HCEC 1CT (cell line): Measurements from ENCODE around the gene SRSF2.
A peak's percentile ranks its signal among the peaks of the same experiment; 100 is the strongest.
"Not testable (repeated sequence)": the region's sequence is repeated elsewhere in the genome, so short reads cannot be mapped to it uniquely, and the experiment has no call there.

Source experiments
- DNase-seq: peaks from one replicate; pipeline ENCODE4 v3.0.0-alpha.2; 2017

SRSF2 gene

GRCh38 chr17:76700270-76700616, 36.9 kb downstream of the SRSF2 start:
- DNase-seq, result no peak

- not testable (repeated sequence) for DNase-seq
Observed at GRCh38 chr17:76698466-76698977, 38.6 kb downstream of the SRSF2 start.

GRCh38 chr17:76697702-76698465, 39.2 kb downstream of the SRSF2 start:
- no peak for DNase-seq

GRCh38 chr17:76696763-76697701, 40.1 kb downstream of the SRSF2 start:
- DNase-seq, result no peak

GRCh38 chr17:76695059-76695831, 41.9 kb downstream of the SRSF2 start:
- DNase-seq, result no peak

- no peak for DNase-seq
Observed at GRCh38 chr17:76691379-76692191, 45.5 kb downstream of the SRSF2 start.

GRCh38 chr17:76690596-76691280, 46.4 kb downstream of the SRSF2 start:
- DNase-seq, result no peak

GRCh38 chr17:76689859-76690258, 47.3 kb downstream of the SRSF2 start:
- DNase-seq, result no peak

- peak; percentile 41 for DNase-seq
Observed at GRCh38 chr17:76688165-76688622, 48.9 kb downstream of the SRSF2 start.

- no peak for DNase-seq
Observed at GRCh38 chr17:76687298-76688164, 49.6 kb downstream of the SRSF2 start.

- no peak for DNase-seq
Observed at GRCh38 chr17:76686538-76687297, 50.4 kb downstream of the SRSF2 start.

- no peak for DNase-seq
Observed at GRCh38 chr17:76685846-76686245, 51.3 kb downstream of the SRSF2 start.

GRCh38 chr17:76685366-76685765, 51.8 kb downstream of the SRSF2 start:
- DNase-seq, result no peak

- no peak for DNase-seq
Observed at GRCh38 chr17:76684756-76685155, 52.4 kb downstream of the SRSF2 start.
